ENCODE results near the gene SRRT.

Gene SRRT

GRCh38 chr7:100890653-100891567 lies 16.0 kb downstream of the SRRT start:
- peaks cover 33% of the 10 kb centered on the region for H3K36me3 ChIP-seq (ENCODE audit: control insufficient read depth, low read length)
- no peak overlapping the region for H3K27ac ChIP-seq (ENCODE audit: low read depth, low read length)
- TF ChIP-seq CTCF (IDR thresholded peaks at IDR 0.05; ENCODE audit: low read depth, low read length, poor library complexity, severe bottlenecking) (no peak), EZH2phosphoT487 (IDR thresholded peaks at IDR 0.05; ENCODE audit: borderline replicate concordance, low read length) (no peak)
- H3F3A ChIP-seq (ENCODE audit: control insufficient read depth, insufficient read depth): peaks cover 27% of the 10 kb centered on the region
- H3K4me1 ChIP-seq (ENCODE audit: control insufficient read depth, low read length): peaks cover 57% of the 10 kb centered on the region
- peaks cover 11% of the 10 kb centered on the region; the same call in 1 of the 2 replicates for H4K20me1 ChIP-seq (ENCODE audit: control insufficient read depth, insufficient read depth, low read depth, low read length)
- peaks cover 18% of the 10 kb centered on the region for H3K79me2 ChIP-seq (ENCODE audit: control insufficient read depth, low read length)
- peaks cover 42% of the 10 kb centered on the region for H3K27me3 ChIP-seq (ENCODE audit: control insufficient read depth, low read length)
- H3K9me3 ChIP-seq (ENCODE audit: control insufficient read depth, insufficient read depth, low read length): no peaks in the 10 kb centered on the region
- H3K4me3 ChIP-seq (ENCODE audit: low read length): peak overlapping the region; percentile 71
- no peaks in the 10 kb centered on the region for H3K9me2 ChIP-seq (replicated peaks; ENCODE audit: control insufficient read depth, low read length)
- peak overlapping the region; percentile 79 for H3K4me2 ChIP-seq (ENCODE audit: low read length)

GRCh38 chr7:100891568-100892247 lies 16.8 kb downstream of the SRRT start:
- H3K9me3 ChIP-seq (ENCODE audit: control insufficient read depth, insufficient read depth, low read length): no peaks in the 10 kb centered on the region
- H3K4me2 ChIP-seq (ENCODE audit: low read length): no peak overlapping the region
- no peak overlapping the region for H3K27ac ChIP-seq (ENCODE audit: low read depth, low read length)
- H3F3A ChIP-seq (ENCODE audit: control insufficient read depth, insufficient read depth): peaks cover 19% of the 10 kb centered on the region
- H3K27me3 ChIP-seq (ENCODE audit: control insufficient read depth, low read length): peaks cover 50% of the 10 kb centered on the region
- no peak overlapping the region for H3K4me3 ChIP-seq (ENCODE audit: low read length)
- H4K20me1 ChIP-seq (ENCODE audit: control insufficient read depth, insufficient read depth, low read depth, low read length): peaks cover 6% of the 10 kb centered on the region; the same call in 1 of the 2 replicates
- TF ChIP-seq CTCF (IDR thresholded peaks at IDR 0.05; ENCODE audit: low read depth, low read length, poor library complexity, severe bottlenecking) (no peak), EZH2phosphoT487 (IDR thresholded peaks at IDR 0.05; ENCODE audit: borderline replicate concordance, low read length) (no peak)
- peaks cover 25% of the 10 kb centered on the region for H3K36me3 ChIP-seq (ENCODE audit: control insufficient read depth, low read length)
- peaks cover 54% of the 10 kb centered on the region for H3K4me1 ChIP-seq (ENCODE audit: control insufficient read depth, low read length)
- H3K9me2 ChIP-seq (replicated peaks; ENCODE audit: control insufficient read depth, low read length): no peaks in the 10 kb centered on the region
- peaks cover 18% of the 10 kb centered on the region for H3K79me2 ChIP-seq (ENCODE audit: control insufficient read depth, low read length)

GRCh38 chr7:100892364-100893317 lies 17.7 kb downstream of the SRRT start:
- peaks cover 44% of the 10 kb centered on the region for H3K4me1 ChIP-seq (ENCODE audit: control insufficient read depth, low read length)
- peaks cover 11% of the 10 kb centered on the region for H3F3A ChIP-seq (ENCODE audit: control insufficient read depth, insufficient read depth)
- no peaks in the 10 kb centered on the region for H3K9me2 ChIP-seq (replicated peaks; ENCODE audit: control insufficient read depth, low read length)
- H3K79me2 ChIP-seq (ENCODE audit: control insufficient read depth, low read length): peaks cover 18% of the 10 kb centered on the region
- H3K27me3 ChIP-seq (ENCODE audit: control insufficient read depth, low read length): peaks cover 53% of the 10 kb centered on the region
- H4K20me1 ChIP-seq (ENCODE audit: control insufficient read depth, insufficient read depth, low read depth, low read length): peaks cover 6% of the 10 kb centered on the region; the same call in 1 of the 2 replicates
- no peak overlapping the region for H3K27ac ChIP-seq (ENCODE audit: low read depth, low read length)
- H3K36me3 ChIP-seq (ENCODE audit: control insufficient read depth, low read length): peaks cover 17% of the 10 kb centered on the region
- no peaks in the 10 kb centered on the region for H3K9me3 ChIP-seq (ENCODE audit: control insufficient read depth, insufficient read depth, low read length)
- TF ChIP-seq CTCF (IDR thresholded peaks at IDR 0.05; ENCODE audit: low read depth, low read length, poor library complexity, severe bottlenecking) (no peak), EZH2phosphoT487 (IDR thresholded peaks at IDR 0.05; ENCODE audit: borderline replicate concordance, low read length) (no peak)
- no peak overlapping the region for H3K4me2 ChIP-seq (ENCODE audit: low read length)
- no peak overlapping the region for H3K4me3 ChIP-seq (ENCODE audit: low read length)
